ENCODE data around the gene HOXB6. TPM values are rescaled to one million over a fixed set of nuclear protein-coding genes. Genes with fewer than 3 reads are reported as not detected.

The HOXB6 gene
- total RNA-seq, 4 donors from 2014 or later = 9.2 to 22.7 (median 15.5) TPM

GRCh38 chr17:48586355-48587258 lies 18.2 kb downstream of the HOXB6 start:
- TF ChIP-seq CTCF (IDR thresholded peaks at IDR 0.05) = no peak
- DNase-seq (ENCODE audit: low spot score) = no peak
- no peak for ATAC-seq (ENCODE audit: low FRiP score)

- ATAC-seq (ENCODE audit: low FRiP score) (no peak), DNase-seq (ENCODE audit: low spot score) (no peak)
- no peak for TF ChIP-seq CTCF (IDR thresholded peaks at IDR 0.05)
Observed at GRCh38 chr17:48584223-48584741, 20.5 kb downstream of the HOXB6 start.

- ATAC-seq (ENCODE audit: low FRiP score) (no peak), DNase-seq (ENCODE audit: low spot score) (no peak)
- no peak for TF ChIP-seq CTCF (IDR thresholded peaks at IDR 0.05)
Observed at GRCh38 chr17:48583708-48584222, 21.0 kb downstream of the HOXB6 start.

- ATAC-seq (ENCODE audit: low FRiP score) (no peak), DNase-seq (ENCODE audit: low spot score) (no peak)
- TF ChIP-seq CTCF (IDR thresholded peaks at IDR 0.05) = no peak
Observed at GRCh38 chr17:48582750-48583069, 22.1 kb downstream of the HOXB6 start.

GRCh38 chr17:48579760-48580554 lies 24.8 kb downstream of the HOXB6 start:
- ATAC-seq (ENCODE audit: low FRiP score) = no peak
- no peak for TF ChIP-seq CTCF (IDR thresholded peaks at IDR 0.05)
- no peak for DNase-seq (ENCODE audit: low spot score)

- DNase-seq (ENCODE audit: low spot score) (no peak), ATAC-seq (ENCODE audit: low FRiP score) (no peak)
- TF ChIP-seq CTCF (IDR thresholded peaks at IDR 0.05) = no peak
Observed at GRCh38 chr17:48579471-48579759, 25.4 kb downstream of the HOXB6 start.

Measured in omental fat pad (tissue), 4 donors.